Measurements from ENCODE around the gene KIAA0319L.

The KIAA0319L gene

GRCh38 chr1:35428360-35428759, 128.8 kb downstream of the KIAA0319L start:
- H3K27ac Mint-ChIP-seq, result no peak overlapping the region
- H3K36me3 Mint-ChIP-seq (ENCODE audit: low read depth), result peaks cover 14% of the 10 kb centered on the region
- no peaks in the 10 kb centered on the region for H3K27me3 Mint-ChIP-seq (ENCODE audit: low read depth)
- H3K4me3 Mint-ChIP-seq, result no peak overlapping the region
- H3K9me3 Mint-ChIP-seq, result no peaks in the 10 kb centered on the region
- peaks cover 11% of the 10 kb centered on the region for H3K4me1 Mint-ChIP-seq (ENCODE audit: low read depth)

DNA sequence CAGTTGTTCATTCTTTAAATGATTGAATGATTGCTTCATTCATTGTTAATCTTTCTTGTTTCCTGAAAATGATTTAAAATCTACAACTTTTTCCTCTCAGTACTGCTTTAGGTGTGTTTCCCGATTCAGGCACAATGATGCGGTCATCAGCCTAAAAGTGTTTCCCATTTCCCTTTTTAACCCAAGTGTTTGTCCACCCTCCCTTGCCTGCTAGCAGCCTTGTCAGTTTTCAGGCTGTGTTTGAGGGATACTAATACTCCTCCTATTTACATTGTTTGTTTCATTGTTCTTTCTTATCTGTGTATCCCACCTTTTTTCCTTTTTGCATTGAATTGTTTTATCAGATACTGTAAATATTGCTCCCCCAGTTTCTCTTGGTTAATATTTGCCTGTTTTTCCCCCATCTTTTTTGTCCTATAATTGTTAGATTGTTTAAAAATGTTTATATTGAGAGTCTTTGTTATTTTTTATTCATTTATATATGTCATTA, 131.1 kb downstream of the KIAA0319L start:
- Mint-ChIP-seq H3K4me1 (ENCODE audit: low read depth) (peaks cover 4% of the 10 kb centered on the region), H3K27ac (no peak overlapping the region)

DNA sequence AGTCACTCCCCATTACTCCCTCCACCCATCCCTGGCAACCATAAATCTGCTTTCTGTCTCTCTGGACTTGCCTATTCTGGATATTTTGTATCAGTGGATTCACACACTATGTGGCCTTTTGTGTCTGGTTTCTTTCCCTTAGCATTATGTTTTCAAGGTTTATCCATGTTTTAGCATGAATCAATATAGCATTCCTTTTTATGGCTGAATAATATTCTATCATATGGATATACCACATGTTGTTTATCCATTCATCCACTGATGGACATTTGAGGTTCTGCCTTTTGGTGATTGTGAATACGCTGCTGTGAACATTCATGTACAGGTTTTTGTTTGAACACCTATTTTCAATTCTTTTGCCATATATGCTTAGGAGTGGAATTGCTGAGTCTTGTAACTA, 148.3 kb downstream of the KIAA0319L start:
- Mint-ChIP-seq H3K4me3 (no peak overlapping the region), H3K27me3 (ENCODE audit: low read depth) (no peaks in the 10 kb centered on the region), H3K36me3 (ENCODE audit: low read depth) (peaks cover 27% of the 10 kb centered on the region), H3K9me3 (no peaks in the 10 kb centered on the region), H3K27ac (no peak overlapping the region), H3K4me1 (ENCODE audit: low read depth) (peaks cover 1% of the 10 kb centered on the region)

More for the DNA sequence above, 131.1 kb downstream of the KIAA0319L start:
- no peak overlapping the region for H3K4me3 Mint-ChIP-seq
- H3K36me3 Mint-ChIP-seq (ENCODE audit: low read depth), result peaks cover 4% of the 10 kb centered on the region
- H3K27me3 Mint-ChIP-seq (ENCODE audit: low read depth), result no peaks in the 10 kb centered on the region
- no peaks in the 10 kb centered on the region for H3K9me3 Mint-ChIP-seq

DNA sequence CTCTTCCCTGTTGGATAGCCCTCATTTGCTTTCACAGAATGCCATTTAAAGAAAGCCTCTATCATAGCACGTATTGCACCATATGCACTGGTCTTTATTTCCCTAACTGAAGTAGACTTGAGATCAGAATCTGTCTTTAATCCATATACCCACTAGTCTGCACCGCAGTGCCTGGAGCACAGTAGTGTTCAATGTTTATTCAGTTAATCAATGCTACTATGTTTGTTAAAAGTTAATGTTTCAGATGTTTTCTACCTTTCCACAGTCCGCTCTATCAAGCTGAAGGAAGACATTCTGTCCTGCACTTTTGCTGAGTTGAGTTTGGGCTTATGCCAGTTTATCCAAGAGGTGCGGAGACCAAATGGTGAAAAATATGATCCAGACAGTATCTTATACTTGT, 149.5 kb downstream of the KIAA0319L start:
- Mint-ChIP-seq H3K36me3 (ENCODE audit: low read depth) (peaks cover 25% of the 10 kb centered on the region), H3K27ac (no peak overlapping the region)

DNA sequence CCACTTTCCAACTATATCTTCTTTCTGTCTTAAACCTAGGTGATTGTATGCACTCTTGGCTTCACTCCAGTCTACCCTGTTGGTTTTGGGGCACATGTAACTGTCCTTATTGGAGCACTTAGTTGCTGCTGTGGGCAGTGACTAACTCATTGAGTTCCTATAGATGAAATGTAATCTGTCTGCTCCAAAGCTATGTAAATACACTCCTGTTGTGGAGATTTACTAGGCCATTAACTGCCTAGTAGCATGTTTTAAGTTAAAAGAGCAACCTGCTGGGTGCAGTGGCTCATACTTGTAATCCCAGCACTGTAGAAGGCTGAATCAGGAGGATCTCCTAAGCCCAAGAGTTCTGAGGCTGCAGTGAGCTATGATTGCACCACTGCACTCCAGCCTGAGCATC, 151.1 kb downstream of the KIAA0319L start:
- Mint-ChIP-seq H3K4me3 (no peak overlapping the region), H3K9me3 (no peaks in the 10 kb centered on the region), H3K4me1 (ENCODE audit: low read depth) (no peaks in the 10 kb centered on the region), H3K36me3 (ENCODE audit: low read depth) (peaks cover 30% of the 10 kb centered on the region), H3K27me3 (ENCODE audit: low read depth) (no peaks in the 10 kb centered on the region), H3K27ac (no peak overlapping the region)

More for the DNA sequence above, 149.5 kb downstream of the KIAA0319L start:
- no peaks in the 10 kb centered on the region for H3K9me3 Mint-ChIP-seq
- no peak overlapping the region for H3K4me3 Mint-ChIP-seq
- no peaks in the 10 kb centered on the region for H3K27me3 Mint-ChIP-seq (ENCODE audit: low read depth)
- peaks cover 1% of the 10 kb centered on the region for H3K4me1 Mint-ChIP-seq (ENCODE audit: low read depth)

- Mint-ChIP-seq H3K4me1 (ENCODE audit: low read depth) (no peaks in the 10 kb centered on the region), H3K36me3 (ENCODE audit: low read depth) (peaks cover 38% of the 10 kb centered on the region), H3K27me3 (ENCODE audit: low read depth) (no peaks in the 10 kb centered on the region), H3K27ac (no peak overlapping the region), H3K4me3 (no peak overlapping the region), H3K9me3 (no peaks in the 10 kb centered on the region)
These were observed 156.2 kb downstream of the KIAA0319L start for GRCh38 chr1:35401049-35401448.

DNA sequence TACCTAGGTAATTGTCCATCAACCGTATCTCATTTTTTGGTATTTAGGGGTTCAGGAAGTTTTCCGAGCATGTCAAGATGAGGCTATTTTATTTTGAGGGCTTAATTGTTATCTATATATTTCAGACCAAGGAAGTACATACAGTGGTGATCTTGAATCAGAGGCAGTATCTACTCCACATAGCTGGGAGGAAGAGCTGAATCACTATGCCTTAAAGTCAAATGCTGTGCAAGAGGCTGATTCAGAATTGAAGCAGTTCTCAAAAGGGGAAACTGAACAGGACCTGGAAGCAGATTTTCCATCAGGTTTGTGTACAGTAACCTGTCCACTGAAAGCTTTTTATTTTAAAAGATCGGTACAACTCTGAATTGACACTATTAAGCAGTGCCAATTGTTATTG, 158.5 kb downstream of the KIAA0319L start:
- no peak overlapping the region for H3K27ac Mint-ChIP-seq
- H3K4me3 Mint-ChIP-seq, result no peak overlapping the region

GRCh38 chr1:35394386-35394785, 162.8 kb downstream of the KIAA0319L start:
- H3K4me3 Mint-ChIP-seq, result no peak overlapping the region
- H3K36me3 Mint-ChIP-seq (ENCODE audit: low read depth), result peaks cover 30% of the 10 kb centered on the region
- no peaks in the 10 kb centered on the region for H3K9me3 Mint-ChIP-seq
- H3K4me1 Mint-ChIP-seq (ENCODE audit: low read depth), result no peaks in the 10 kb centered on the region
- H3K27me3 Mint-ChIP-seq (ENCODE audit: low read depth), result no peaks in the 10 kb centered on the region
- no peak overlapping the region for H3K27ac Mint-ChIP-seq

More for the DNA sequence above, 158.5 kb downstream of the KIAA0319L start:
- H3K27me3 Mint-ChIP-seq (ENCODE audit: low read depth), result no peaks in the 10 kb centered on the region
- no peaks in the 10 kb centered on the region for H3K4me1 Mint-ChIP-seq (ENCODE audit: low read depth)
- H3K9me3 Mint-ChIP-seq, result no peaks in the 10 kb centered on the region
- peaks cover 37% of the 10 kb centered on the region for H3K36me3 Mint-ChIP-seq (ENCODE audit: low read depth)

DNA sequence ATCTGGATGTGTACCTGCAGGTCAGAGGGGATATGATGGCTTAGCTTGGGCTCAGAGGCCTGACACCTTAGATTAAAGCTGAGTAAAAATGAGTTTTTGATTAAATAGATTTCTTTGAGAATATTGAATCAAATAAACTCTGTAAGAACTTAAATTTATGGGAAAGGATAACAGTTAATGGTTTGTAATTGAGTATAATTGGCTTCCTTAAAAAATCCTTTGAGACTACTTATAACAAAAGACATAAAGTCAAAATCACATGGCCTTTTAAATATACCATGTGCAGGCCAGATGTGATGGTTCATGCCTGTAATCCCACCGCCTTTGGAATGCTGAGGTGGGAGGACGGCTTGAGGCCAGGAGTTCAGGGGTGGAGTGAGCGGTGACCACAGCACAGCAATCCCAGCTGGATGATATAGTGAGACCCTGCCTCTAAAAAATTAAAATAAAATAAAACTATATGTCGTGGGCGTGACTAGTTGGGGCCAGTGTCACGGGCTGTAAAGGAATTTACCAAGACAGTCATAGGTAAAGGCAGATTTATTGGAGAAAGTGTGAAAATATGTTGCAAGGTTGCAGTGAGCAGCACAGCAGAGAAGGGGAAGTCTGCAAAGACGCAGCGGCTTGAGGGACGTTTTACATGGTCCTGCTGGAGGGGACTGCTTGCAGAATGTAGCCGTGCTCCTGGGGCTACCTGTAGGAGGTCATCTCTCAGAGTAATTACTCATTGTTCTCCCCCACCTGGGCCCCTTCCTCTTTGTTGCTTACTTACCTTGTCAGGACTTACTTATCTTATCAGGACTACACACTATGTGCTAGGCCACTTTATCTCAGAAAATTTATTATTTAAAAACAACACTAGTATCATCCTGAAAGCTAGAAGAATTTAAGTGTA, 166.4 kb downstream of the KIAA0319L start:
- H3K27me3 Mint-ChIP-seq (ENCODE audit: low read depth), result no peaks in the 10 kb centered on the region
- H3K4me3 Mint-ChIP-seq, result no peak overlapping the region
- H3K4me1 Mint-ChIP-seq (ENCODE audit: low read depth), result peaks cover 1% of the 10 kb centered on the region
- peaks cover 23% of the 10 kb centered on the region for H3K36me3 Mint-ChIP-seq (ENCODE audit: low read depth)
- no peak overlapping the region for H3K27ac Mint-ChIP-seq
- H3K9me3 Mint-ChIP-seq, result no peaks in the 10 kb centered on the region

DNA sequence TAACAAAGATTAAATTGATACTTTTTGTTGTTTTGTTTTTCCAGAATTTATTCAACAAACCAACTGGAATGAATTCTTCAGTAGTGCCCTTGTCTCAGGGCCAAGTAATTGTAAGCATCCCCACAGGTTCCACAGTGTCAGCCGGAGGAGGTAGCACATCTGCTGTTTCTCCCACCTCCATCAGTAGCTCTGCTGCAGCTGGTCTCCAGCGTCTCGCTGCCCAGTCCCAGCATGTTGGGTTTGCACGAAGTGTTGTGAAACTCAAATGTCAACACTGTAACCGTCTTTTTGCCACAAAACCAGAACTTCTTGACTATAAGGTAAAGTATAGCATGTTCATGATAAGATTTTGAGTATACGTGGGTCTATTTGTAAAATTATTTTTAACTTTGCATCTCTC, 170.2 kb downstream of the KIAA0319L start:
- Mint-ChIP-seq H3K4me3 (no peak overlapping the region), H3K27ac (no peak overlapping the region), H3K4me1 (ENCODE audit: low read depth) (peaks cover 1% of the 10 kb centered on the region), H3K9me3 (no peaks in the 10 kb centered on the region), H3K27me3 (ENCODE audit: low read depth) (no peaks in the 10 kb centered on the region), H3K36me3 (ENCODE audit: low read depth) (peaks cover 19% of the 10 kb centered on the region)

GRCh38 chr1:35386290-35386689, 170.9 kb downstream of the KIAA0319L start:
- Mint-ChIP-seq H3K4me1 (ENCODE audit: low read depth) (peaks cover 1% of the 10 kb centered on the region), H3K27me3 (ENCODE audit: low read depth) (no peaks in the 10 kb centered on the region), H3K9me3 (no peaks in the 10 kb centered on the region), H3K27ac (no peak overlapping the region), H3K36me3 (ENCODE audit: low read depth) (peaks cover 19% of the 10 kb centered on the region), H3K4me3 (no peak overlapping the region)
